Measurements from ENCODE around the gene FAR2. TPM values are rescaled to one million over a fixed set of nuclear protein-coding genes. Genes with fewer than 3 reads are reported as not detected.
"Not testable (repeated sequence)": the region's sequence is repeated elsewhere in the genome, so short reads cannot be mapped to it uniquely, and the experiment has no call there.

FAR2 gene
- total RNA-seq, 1 donor from 2014 or later, result 10.6 TPM

- intact Hi-C loops (cut with micrococcal nuclease), result no loop called here
Observed at GRCh38 chr12:29230800-29231560, 81.9 kb downstream of the FAR2 start.

DNA sequence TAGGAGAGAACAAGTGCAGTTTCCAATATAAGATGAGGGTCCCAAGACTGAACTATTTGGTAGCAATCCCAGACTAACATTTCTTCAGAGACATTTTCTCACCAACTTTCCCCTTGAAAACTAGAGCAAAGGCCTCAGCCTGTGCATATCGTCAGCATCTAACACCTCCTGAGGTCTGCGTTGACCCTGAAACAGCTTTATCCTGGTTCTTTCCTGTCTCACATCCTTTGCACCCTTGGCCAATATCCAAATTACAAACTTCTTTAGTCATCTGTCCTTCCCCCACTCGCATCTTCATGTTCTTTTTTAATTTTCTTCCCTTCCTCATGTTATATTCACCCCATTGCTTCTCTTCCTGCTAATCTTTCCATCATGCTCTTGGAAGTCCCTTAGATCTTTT, 83.0 kb downstream of the FAR2 start:
- intact Hi-C loops (cut with micrococcal nuclease), result no loop called here

DNA sequence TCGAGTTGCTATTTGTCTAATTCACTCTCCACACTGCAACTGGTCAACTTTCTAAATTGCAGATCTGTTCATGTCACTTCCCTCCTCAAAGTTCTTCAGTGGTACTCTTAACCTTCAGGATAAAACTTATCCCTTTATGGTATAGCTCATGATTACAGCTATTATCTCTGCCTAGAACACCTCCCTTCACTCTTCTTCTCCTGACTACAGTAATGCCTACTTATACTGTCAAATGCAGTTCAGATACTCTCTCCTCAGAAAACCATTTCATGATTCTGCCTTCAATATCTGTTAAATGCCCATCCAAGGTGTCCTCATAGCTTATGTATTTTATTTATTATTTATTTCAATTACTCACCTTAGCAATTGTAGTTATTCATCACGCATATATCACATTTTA, 85.5 kb downstream of the FAR2 start:
- intact Hi-C loops (cut with micrococcal nuclease), result no loop called here

- intact Hi-C loops (cut with micrococcal nuclease), result no loop called here
Observed at GRCh38 chr12:29234965-29235626, 86.0 kb downstream of the FAR2 start.

DNA sequence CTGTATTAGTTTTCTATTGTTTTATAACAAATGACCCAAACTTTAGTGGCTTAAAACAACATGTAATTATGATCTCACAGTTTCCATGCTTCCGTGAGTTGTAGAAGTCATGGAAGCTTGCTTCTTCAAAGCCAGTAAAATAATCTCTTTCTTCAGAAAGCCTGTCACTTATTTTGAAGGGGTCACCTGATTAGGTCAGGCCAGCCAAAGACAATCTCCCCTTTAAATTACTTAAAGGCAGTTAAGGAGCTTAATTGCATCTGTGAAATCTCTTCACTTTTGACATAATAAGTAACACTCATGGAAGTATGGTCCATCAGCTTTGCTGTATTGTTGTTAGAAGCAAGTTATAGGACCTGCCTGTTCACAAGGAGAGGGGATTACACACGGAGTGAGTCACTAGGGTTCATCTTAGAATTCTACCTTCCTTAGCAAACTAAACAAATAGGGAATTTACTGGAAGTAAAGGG, 89.8 kb downstream of the FAR2 start:
- intact Hi-C loops (cut with micrococcal nuclease), result no loop called here

DNA sequence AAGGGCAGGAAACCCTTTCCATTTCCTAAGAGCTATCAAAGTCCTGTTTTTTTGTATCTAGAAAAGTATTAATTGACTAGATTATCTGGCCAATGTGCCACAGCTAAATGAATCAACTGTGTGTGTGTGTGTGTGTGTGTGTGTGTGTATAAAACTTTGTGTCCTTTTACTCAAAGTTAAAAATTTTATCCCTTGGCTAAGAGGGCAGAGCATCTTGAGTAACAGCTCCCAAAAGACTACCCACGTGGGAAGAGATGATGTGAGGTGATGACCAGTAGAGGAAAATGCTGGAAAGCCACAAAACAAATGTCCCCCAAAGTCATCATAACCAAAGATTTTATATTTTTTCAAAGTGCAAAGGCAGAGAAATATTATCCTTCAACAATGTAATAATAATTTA, 90.3 kb downstream of the FAR2 start:
- intact Hi-C loops (cut with micrococcal nuclease), result no loop called here

- intact Hi-C loops (cut with micrococcal nuclease), result no loop called here
Observed at GRCh38 chr12:29240441-29240840, 91.4 kb downstream of the FAR2 start.

- intact Hi-C loops (cut with micrococcal nuclease), result no loop called here
Observed at GRCh38 chr12:29241821-29242591, 92.9 kb downstream of the FAR2 start.

- intact Hi-C loops (cut with micrococcal nuclease), result no loop called here
Observed at GRCh38 chr12:29242921-29243431, 93.9 kb downstream of the FAR2 start.

- intact Hi-C loops (cut with micrococcal nuclease), result no loop called here
Observed at GRCh38 chr12:29244159-29244765, 95.2 kb downstream of the FAR2 start.

- intact Hi-C loops (cut with micrococcal nuclease), result no loop called here
Observed at GRCh38 chr12:29245246-29245645, 96.2 kb downstream of the FAR2 start.

DNA sequence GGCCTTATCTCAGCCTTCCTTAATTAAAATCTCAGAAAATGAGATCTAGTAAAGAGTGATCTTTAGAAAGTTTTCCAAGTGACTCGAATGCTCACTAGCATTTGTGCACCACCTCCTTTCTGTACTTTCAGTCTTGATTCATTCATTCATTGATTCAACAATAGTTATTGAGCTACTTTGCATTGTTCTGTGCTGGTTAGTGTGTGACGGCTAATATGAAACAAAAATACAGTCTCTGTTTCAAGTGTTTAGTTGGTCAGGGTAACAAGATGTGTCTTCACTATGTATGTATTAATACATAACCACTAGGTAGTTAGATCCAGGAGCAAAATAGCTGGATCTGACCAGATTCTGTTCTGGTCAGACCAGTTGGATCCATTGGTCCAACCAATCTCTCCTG, 100.9 kb downstream of the FAR2 start:
- intact Hi-C loops (cut with micrococcal nuclease), result no loop called here

- intact Hi-C loops (cut with micrococcal nuclease), result no loop called here
Observed at GRCh38 chr12:29253906-29254625, 105.0 kb downstream of the FAR2 start.

DNA sequence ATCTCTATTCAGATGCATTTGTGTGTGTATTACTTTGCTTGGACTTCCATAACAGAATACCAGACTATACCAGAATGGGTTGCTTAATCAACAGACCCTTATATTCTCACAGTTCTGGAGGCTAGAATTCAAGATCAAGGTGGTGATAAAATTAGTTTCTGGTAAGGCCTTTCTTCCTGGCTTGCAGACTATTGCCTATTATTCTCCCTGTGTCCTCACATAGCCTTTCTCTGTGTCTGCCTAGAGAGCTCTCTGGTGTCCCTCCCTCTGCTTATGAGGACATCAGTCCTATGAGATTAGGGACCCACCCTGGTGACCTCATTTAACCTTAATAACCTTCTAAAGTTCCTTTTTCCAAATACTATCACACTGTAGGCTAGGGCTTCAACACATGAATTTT, 106.0 kb downstream of the FAR2 start:
- intact Hi-C loops (cut with micrococcal nuclease), result no loop called here

DNA sequence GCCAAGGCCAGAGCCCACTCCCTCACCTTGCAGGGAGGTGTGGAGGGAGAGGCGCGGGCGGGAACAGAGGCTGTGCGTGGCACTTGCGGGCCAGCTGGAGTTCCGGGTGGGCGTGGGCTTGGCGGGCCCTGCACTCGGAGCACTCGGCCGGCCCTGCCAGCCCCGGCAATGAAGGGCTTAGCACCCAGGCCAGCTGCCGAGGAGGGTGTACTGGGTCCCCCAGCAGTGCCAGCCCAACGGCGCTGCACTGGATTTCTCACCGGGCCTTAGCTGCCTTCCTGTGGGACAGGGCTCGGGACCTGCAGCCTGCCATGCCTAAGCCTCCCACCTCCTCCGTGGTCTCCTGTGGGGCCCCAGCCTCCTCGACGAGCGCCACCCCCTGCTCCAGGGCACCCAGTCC, 107.5 kb downstream of the FAR2 start:
- intact Hi-C loops (cut with micrococcal nuclease), result no loop called here

- intact Hi-C loops (cut with micrococcal nuclease), result not testable (repeated sequence)
Observed at GRCh38 chr12:29257687-29258086, 108.6 kb downstream of the FAR2 start.

DNA sequence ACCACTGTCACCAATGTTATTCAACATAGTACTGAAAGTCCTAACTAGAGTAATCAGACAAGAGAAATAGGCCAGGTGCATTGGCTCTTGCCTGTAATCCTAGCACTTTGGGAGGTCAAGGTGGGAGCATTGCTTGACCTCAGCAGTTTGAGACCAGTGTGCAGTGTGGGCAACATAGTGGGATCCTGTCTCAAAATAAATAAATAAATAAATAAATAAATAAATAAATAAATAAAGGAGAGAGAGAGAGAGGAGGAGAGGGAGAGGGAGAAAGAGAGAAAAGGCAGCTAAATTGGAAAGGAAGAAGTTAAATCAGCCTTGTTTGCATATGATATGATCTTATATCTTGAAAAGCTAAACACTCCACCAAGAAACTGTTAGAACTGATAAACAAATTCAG, 115.3 kb downstream of the FAR2 start:
- intact Hi-C loops (cut with micrococcal nuclease), result no loop called here

DNA sequence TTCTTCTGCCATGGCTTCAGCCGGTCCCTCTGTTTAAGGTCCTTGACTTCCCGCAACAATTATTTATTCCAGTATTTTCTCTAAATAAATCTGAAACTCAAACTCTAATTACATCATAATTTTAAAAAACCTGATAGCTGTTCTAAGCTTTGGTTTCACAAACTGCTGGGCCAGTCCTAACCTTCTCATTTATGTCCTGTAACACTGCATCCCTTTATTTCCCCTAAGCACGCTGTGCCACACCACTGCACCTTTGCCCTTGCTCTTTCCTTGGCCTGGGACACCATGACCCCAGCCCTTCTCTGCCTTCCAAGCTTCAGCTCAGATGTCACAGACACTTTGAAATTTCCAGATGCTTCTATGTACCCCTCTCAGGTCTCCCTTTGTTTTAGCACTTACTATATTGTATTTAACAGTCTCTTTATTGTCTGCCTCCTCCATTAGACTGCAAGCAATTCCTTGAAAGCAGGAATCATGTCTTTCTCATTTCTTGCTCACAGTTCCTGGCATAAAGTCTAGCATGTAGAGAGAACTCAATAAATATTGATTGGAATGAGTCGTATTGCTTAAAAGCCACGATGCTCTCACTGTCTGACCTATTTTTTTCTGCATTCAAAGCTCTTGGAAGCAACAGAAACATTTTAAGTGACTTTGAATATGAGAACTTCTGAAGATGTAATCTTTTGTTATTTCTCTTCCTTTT, 120.8 kb downstream of the FAR2 start:
- intact Hi-C loops (cut with micrococcal nuclease), result no loop called here

GRCh38 chr12:29270446-29270845, 121.4 kb downstream of the FAR2 start:
- intact Hi-C loops (cut with micrococcal nuclease), result no loop called here

DNA sequence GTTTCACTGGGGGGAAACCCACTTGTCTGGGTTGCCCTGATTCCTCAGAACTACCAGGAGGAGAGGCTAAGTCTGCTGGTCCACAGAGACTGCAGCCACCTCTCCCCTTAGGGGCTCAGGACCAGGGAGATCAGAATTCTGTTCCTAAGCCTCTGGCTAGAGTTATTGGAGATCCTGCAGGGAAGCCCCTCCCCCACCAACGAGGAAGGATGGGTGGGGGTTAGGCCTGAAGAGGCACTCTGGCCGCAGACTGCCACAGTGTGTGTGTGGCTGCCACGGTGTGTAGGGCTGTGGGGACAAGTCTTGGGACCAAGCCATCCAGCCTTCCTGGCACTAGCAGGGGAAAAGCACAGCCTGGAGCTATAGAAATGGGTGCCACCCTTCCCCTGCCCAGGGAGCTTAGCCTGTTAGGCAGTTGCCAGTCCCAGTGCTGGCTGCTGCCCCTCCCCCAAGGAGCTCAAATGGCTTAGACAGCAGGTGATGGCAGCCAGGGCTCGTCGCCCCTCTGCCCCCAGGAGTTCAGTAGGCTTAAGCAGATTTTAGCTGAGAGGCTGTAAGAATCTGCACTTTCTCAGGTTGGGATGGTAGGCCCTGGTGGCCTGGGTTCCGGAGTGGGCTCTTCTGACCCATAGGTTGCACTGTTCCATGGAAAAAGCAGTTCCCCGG, 124.2 kb downstream of the FAR2 start:
- intact Hi-C loops (cut with micrococcal nuclease), result no loop called here
